Caco-2 (cell line): Measurements from ENCODE around the gene MDN1. TPM values are rescaled to one million over a fixed set of nuclear protein-coding genes. Genes with fewer than 3 reads are reported as not detected.

Experiments used
- BruUV-seq: library from RNA; stranded (reverse); fragments of 400-500 nt; replicated peaks from 2 replicates; lab custom pipeline; 2021; lab: Mats Ljungman, UMichigan
- CTCF ChIA-PET: fragments of 300-600 bp; sonication (Branson Sonifier 250); formaldehyde crosslinking; loops from one replicate; lab custom pipeline; 2022; ENCODE audit warnings: antibody characterized with exemption; lab: Charles Lee
- POLR2A ChIA-PET: fragments of 300-600 bp; sonication (Branson Sonifier 250); formaldehyde crosslinking; loops from one replicate; lab custom pipeline; 2022; ENCODE audit warnings: antibody characterized with exemption; lab: Charles Lee
- DNase-seq, 2 experiments: peaks; one replicate each; pipeline versions ENCODE4 v3.0.0 to v3.0.0-alpha.2; 2020 to 2022
- H3K27me3 ChIP-seq: replicated peaks from 2 replicates; pipeline ENCODE4 v1.6.0; 2011; ENCODE audit warnings: low read length; ENCODE audit not compliant: control insufficient read depth, insufficient read depth
- H3K36me3 ChIP-seq: 2 replicates; pipeline ENCODE4 v1.5.1; 2011; ENCODE audit warnings: low read length; ENCODE audit not compliant: control insufficient read depth, insufficient read depth
- H3K4me1 ChIP-seq: fragments of 250-450 bp; sonication (Bioruptor Pico); 2 replicates; pipeline ENCODE4 v1.5.1; 2020; ENCODE audit warnings: mild to moderate bottlenecking
- H3K4me3 ChIP-seq: 2 replicates; pipeline ENCODE4 v1.5.1; 2011; ENCODE audit warnings: low read depth, mild to moderate bottlenecking, control low read depth, low read length
- H3K9me3 ChIP-seq: fragments of 250-450 bp; sonication (Bioruptor Pico); 2 replicates; pipeline ENCODE4 v1.5.1; 2020; ENCODE audit warnings: mild to moderate bottlenecking, moderate library complexity
- H3K27ac Mint-ChIP-seq: one replicate; pipeline ENCODE4 v1.8.0; 2022; ENCODE audit warnings: mixed read lengths; ENCODE audit not compliant: unreplicated experiment
- H3K27me3 Mint-ChIP-seq: one replicate; pipeline ENCODE4 v1.8.0; 2022; ENCODE audit warnings: mixed read lengths; ENCODE audit not compliant: insufficient read depth, unreplicated experiment
- H3K36me3 Mint-ChIP-seq: one replicate; pipeline ENCODE4 v1.8.0; 2022; ENCODE audit warnings: mild to moderate bottlenecking, mixed read lengths; ENCODE audit not compliant: insufficient read depth, unreplicated experiment
- H3K4me1 Mint-ChIP-seq: one replicate; pipeline ENCODE4 v1.8.0; 2022; ENCODE audit warnings: low read depth, mixed read lengths; ENCODE audit not compliant: unreplicated experiment
- H3K4me3 Mint-ChIP-seq: one replicate; pipeline ENCODE4 v1.8.0; 2022; ENCODE audit warnings: mild to moderate bottlenecking, moderate library complexity, mixed read lengths; ENCODE audit not compliant: unreplicated experiment
- H3K9me3 Mint-ChIP-seq: one replicate; pipeline ENCODE4 v1.8.0; 2022; ENCODE audit warnings: mixed read lengths; ENCODE audit not compliant: unreplicated experiment
- CTCF ChIP-seq, 2 experiments: fragments of 200-600 bp in 1 of 2; IDR thresholded peaks; 1 replicate in 1 of 2; 2 replicates in 1 of 2; pipeline versions ENCODE4 v1.5.1 to v1.8.0; 2011 to 2022; ENCODE audit warnings: antibody characterized with exemption in 1 of 2, control low read depth in 1 of 2, inconsistent platforms in 1 of 2, low read depth in 1 of 2, low read length in 1 of 2, mild to moderate bottlenecking in 1 of 2, moderate library complexity in 1 of 2; ENCODE audit not compliant: insufficient read depth in 1 of 2, severe bottlenecking in 1 of 2, unreplicated experiment in 1 of 2
- intact Hi-C: fragments of 100-400 bp; cut with micrococcal nuclease; formaldehyde crosslinking; loops from one replicate; pipeline ENCODE4 v1.10.0; 2022; ENCODE audit not compliant: unreplicated experiment
- total RNA-seq: library from RNA; stranded (reverse); gene quantifications from 2 replicates; pipeline ENCODE4 v1.2.3, GENCODE V29; 2022

The MDN1 gene
- total RNA-seq, 1 experiment from 2014 or later = 49.0 TPM

GRCh38 chr6:89613790-89614189 is 205.8 kb downstream of the MDN1 start:
- POLR2A ChIA-PET = no interaction called here
- no peaks in the 10 kb centered on the region for H3K27me3 Mint-ChIP-seq
- no peaks in the 10 kb centered on the region for H3K36me3 ChIP-seq

GRCh38 chr6:89612121-89612520 is 207.5 kb downstream of the MDN1 start:
- TF ChIP-seq CTCF (IDR thresholded peaks at IDR 0.05; ENCODE audit: insufficient read depth in 1 of 2, low read depth in 1 of 2, low read length in 1 of 2, severe bottlenecking in 1 of 2, unreplicated experiment in 1 of 2) = no peak
- Histone ChIP-seq H3K36me3 (no peaks in the 10 kb centered on the region), H3K9me3 (no peaks in the 10 kb centered on the region), H3K4me3 (no peak overlapping the region), H3K4me1 (no peaks in the 10 kb centered on the region), H3K27me3 (no peaks in the 10 kb centered on the region)
- ChIA-PET POLR2A (no interaction called here), CTCF (interaction anchor here (0.8 kb wide), 1 partner anchor 179 kb away, joined by 3 read pairs; the partner anchor contains the start of gene ANKRD6)
- no TSS peak for BruUV-seq
- H3K27me3 Mint-ChIP-seq = no peaks in the 10 kb centered on the region
- intact Hi-C loops = no loop called here
- H3K4me1 Mint-ChIP-seq = no peaks in the 10 kb centered on the region
- no peaks in the 10 kb centered on the region for H3K9me3 Mint-ChIP-seq
- H3K36me3 Mint-ChIP-seq = peaks cover 5% of the 10 kb centered on the region
- H3K4me3 Mint-ChIP-seq = no peak overlapping the region
- H3K27ac Mint-ChIP-seq = no peak overlapping the region
- DNase-seq = peak in 1 of 2 experiments; percentile 15

More at GRCh38 chr6:89613790-89614189, 205.8 kb downstream of the MDN1 start:
- DNase-seq = no peak
- no peaks in the 10 kb centered on the region for H3K9me3 Mint-ChIP-seq
- intact Hi-C loops = no loop called here
- CTCF ChIA-PET = interaction anchor here (0.7 kb wide), 1 partner anchor 173 kb away, joined by 3 read pairs; no protein-coding TSS in a partner anchor
- no peak overlapping the region for H3K27ac Mint-ChIP-seq
- Histone ChIP-seq H3K4me1 (no peaks in the 10 kb centered on the region), H3K9me3 (no peaks in the 10 kb centered on the region), H3K27me3 (no peaks in the 10 kb centered on the region), H3K4me3 (no peak overlapping the region)
- H3K4me3 Mint-ChIP-seq = no peak overlapping the region
- no peak for TF ChIP-seq CTCF (IDR thresholded peaks at IDR 0.05; ENCODE audit: insufficient read depth in 1 of 2, low read depth in 1 of 2, low read length in 1 of 2, severe bottlenecking in 1 of 2, unreplicated experiment in 1 of 2)
- peaks cover 5% of the 10 kb centered on the region for H3K36me3 Mint-ChIP-seq
- BruUV-seq = no TSS peak
- H3K4me1 Mint-ChIP-seq = no peaks in the 10 kb centered on the region

- Histone ChIP-seq H3K36me3 (no peaks in the 10 kb centered on the region), H3K27me3 (no peaks in the 10 kb centered on the region), H3K9me3 (no peaks in the 10 kb centered on the region), H3K4me3 (no peak overlapping the region), H3K4me1 (no peaks in the 10 kb centered on the region)
- CTCF ChIA-PET = interaction anchor here (0.8 kb wide), 1 partner anchor 179 kb away, joined by 3 read pairs; the partner anchor contains the start of gene ANKRD6
- H3K9me3 Mint-ChIP-seq = no peaks in the 10 kb centered on the region
- no peak overlapping the region for H3K4me3 Mint-ChIP-seq
- no peak overlapping the region for H3K27ac Mint-ChIP-seq
- DNase-seq = no peak
- H3K27me3 Mint-ChIP-seq = no peaks in the 10 kb centered on the region
- intact Hi-C loops = no loop called here
- no peaks in the 10 kb centered on the region for H3K4me1 Mint-ChIP-seq
- POLR2A ChIA-PET = no interaction called here
- no TSS peak for BruUV-seq
- H3K36me3 Mint-ChIP-seq = peaks cover 5% of the 10 kb centered on the region
- no peak for TF ChIP-seq CTCF (IDR thresholded peaks at IDR 0.05; ENCODE audit: insufficient read depth in 1 of 2, low read depth in 1 of 2, low read length in 1 of 2, severe bottlenecking in 1 of 2, unreplicated experiment in 1 of 2)
These were observed 207.9 kb downstream of the MDN1 start for GRCh38 chr6:89611666-89612065.
